GM19035 (cell line): Measurements from ENCODE around the gene COL4A2.
"Not testable (repeated sequence)": the region's sequence is repeated elsewhere in the genome, so short reads cannot be mapped to it uniquely, and the experiment has no call there.

Source experiments
- ATAC-seq: cut with Tn5 transposase; IDR thresholded peaks from one replicate; pipeline ENCODE4 v1.9.1; 2021; ENCODE audit not compliant: unreplicated experiment

The COL4A2 gene

GRCh38 chr13:110305949-110306339 is 1.1 kb upstream of the COL4A2 start:
- ATAC-seq = no peak

- ATAC-seq = no peak
Observed at GRCh38 chr13:110306340-110306959, 634 bp upstream of the COL4A2 start.

DNA sequence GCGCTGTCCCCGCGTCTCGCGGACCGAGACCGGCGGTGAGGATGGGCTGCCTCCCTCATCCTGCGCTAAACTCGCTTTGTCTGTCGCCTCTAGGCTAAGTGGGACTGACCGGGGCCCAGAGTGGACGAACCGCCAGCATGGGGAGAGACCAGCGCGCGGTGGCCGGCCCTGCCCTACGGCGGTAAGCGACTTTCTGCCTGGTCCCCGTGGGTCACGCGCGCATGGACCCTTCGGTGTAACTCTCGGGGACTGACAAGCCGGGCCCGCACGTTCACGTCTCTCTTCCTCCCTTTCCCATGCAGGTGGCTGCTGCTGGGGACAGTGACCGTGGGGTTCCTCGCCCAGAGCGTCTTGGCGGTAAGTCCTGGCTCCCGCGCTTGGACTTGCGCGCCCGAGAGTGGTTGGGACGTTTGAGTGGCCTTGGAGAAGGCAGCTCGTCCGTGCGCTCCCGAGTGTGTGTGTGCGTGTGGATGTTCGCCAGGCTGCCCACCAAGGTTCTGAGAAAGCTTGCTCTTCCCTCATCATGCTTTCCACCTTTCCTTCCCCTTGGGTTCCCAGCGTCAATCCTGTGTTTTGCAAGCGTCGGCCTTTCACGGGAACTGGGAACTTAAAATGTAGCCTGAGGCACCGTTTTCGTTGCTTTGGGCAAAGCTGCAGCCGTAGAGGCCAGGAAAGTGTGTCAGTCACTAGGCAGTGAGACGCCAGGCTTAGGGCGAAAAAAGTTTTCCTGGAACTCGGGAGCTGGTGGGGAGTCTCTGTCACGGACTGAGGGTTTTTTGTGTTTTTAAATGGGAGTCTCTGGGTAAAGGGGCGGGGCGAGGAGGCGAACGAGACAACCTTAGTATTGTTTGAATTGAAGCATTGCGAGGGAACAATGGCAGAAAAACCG is 927 bp downstream of the COL4A2 start:
- ATAC-seq = no peak

DNA sequence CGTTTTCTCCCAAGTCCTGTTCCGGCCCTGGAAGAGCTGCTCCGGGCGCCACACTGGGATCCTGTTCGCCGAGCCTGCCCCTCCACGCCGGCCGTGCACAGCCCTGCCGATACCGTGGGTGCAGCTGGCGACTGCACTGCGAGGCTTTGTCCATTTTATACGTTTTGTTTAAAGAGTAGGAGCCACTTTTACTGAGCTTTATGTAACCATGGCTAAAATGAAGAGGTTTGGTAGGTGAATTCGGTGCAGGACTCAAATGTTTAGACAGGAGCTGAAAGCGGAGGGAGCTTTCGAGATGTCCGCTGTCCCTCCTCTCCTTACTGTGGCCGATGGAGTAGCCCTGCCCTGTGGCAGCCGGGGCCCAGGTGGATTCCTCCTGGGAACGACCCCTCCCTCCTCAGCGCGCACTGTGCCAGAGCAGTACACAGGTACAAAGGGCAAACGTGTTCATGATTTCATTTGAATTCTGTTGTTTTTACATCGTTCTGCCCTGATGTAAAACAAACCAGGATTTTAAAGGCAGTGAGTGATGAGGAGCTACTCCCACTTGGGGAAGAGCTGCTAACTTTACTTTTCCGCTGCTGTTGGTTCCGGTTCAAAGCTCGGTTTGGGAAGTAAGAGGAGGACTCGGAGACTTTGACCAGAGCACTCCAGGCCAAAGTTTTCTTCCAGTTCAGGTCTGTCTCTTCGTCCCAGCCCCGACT is 1.7 kb downstream of the COL4A2 start:
- ATAC-seq = no peak

GRCh38 chr13:110309661-110310524 is 2.8 kb downstream of the COL4A2 start:
- ATAC-seq = no peak

- ATAC-seq = no peak
Observed at GRCh38 chr13:110310541-110311442, 3.7 kb downstream of the COL4A2 start.

GRCh38 chr13:110311443-110312338 is 4.6 kb downstream of the COL4A2 start:
- no peak for ATAC-seq

DNA sequence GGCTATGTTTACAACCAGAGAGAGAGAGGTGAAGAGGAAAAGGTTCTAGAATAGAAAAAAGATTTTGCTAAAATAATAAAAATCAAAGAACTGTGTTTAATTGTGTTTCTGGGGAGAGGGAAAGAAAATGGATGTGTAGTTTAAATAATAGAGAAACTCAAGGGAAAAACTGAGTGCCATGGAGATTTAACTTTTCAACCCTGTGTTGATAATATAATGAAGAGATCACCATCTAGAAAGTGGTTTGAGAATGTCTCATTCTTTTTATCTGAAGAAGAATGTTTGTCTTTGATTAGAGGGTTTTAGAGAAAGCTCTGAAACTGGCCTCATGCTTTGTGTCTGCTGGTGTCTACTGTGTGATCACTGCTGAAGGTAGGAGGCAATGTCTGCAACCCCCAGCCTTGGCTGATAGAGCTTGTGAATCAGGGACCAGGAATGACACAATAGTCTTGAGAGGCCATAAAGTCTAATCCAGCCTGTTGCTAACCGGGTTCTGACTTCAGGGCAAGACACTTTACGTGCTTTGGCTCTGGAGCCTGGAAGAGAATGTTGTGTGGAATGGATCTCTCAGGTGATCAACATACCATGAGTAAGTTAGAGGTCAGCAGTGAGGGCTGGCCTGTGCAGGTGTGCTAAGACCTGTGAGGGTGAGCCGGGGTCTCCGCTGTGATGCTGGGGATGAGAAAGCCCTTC is 5.4 kb downstream of the COL4A2 start:
- no peak for ATAC-seq

- ATAC-seq = not testable (repeated sequence)
Observed at GRCh38 chr13:110313261-110313660, 6.2 kb downstream of the COL4A2 start.

DNA sequence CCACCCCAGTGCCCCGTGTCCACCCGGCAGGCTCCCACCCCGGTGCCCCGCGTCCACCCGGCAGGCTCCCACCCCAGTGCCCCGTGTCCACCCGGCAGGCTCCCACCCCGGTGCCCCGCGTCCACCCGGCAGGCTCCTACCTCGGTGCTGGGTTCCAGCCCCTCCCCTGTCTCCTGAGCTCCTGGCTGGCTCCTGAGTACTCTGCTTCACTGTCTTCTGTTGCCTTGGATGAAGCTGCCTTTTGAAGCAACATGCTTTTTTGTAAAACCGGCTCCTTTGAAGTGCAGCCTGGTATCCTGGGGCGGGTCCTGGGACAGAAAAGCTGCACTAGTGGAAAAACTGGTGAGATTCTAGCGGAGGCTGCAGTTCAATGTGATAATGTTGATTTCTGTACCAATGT is 6.6 kb downstream of the COL4A2 start:
- not testable (repeated sequence) for ATAC-seq

- no peak for ATAC-seq
Observed at GRCh38 chr13:110314516-110315245, 7.6 kb downstream of the COL4A2 start.

GRCh38 chr13:110316196-110316595 is 9.1 kb downstream of the COL4A2 start:
- no peak for ATAC-seq

- no peak for ATAC-seq
Observed at GRCh38 chr13:110317093-110317492, 10.0 kb downstream of the COL4A2 start.

- ATAC-seq = no peak
Observed at GRCh38 chr13:110317496-110318195, 10.6 kb downstream of the COL4A2 start.

DNA sequence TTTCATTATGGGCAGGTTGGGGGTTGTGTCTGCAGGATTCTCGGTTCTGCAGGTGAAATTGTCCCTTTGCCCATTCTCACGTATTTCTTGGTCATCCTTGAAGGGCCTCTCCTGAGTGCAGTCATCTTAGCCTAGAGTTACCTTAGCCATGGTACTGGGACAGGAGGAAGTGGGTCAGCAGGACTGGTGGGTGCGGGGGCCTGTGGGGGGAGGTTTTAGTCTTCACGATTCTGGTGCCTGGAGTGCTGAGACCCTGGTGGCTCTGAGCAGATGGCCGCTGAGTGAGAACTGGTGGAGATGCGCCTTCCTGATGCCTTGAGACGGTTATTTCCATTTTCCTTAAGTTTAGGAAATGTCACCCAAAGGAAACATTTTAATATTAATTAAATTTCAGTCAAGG is 11.8 kb downstream of the COL4A2 start:
- ATAC-seq = no peak

DNA sequence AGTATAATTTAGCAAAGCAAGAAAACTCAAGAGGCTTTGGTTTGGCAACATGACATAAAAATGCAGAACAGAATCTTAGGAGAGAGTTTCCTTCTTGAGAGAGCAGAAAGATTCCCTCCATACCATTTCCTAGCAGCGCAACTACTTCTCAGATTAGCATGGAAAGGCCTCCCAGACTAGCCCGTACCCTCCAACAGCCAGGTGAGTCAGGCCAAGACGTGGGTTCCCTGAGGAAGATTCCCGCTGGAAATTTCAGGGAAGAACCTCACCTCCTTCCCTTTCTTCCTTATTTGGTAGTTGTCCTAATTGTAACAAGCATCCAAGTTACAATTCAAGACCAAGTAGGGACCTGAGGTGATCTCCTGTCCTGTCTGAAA is 12.3 kb downstream of the COL4A2 start:
- no peak for ATAC-seq
